Hippocampal formation (tissue), 2 donors: ENCODE measurements around the gene PGBD5.

Source experiments
- DNase-seq, 2 donors: peaks; one replicate each; lab custom pipeline; 2025; lab: John Stamatoyannopoulos, UW

PGBD5 gene

GRCh38 chr1:230376296-230376695 lies 49.8 kb downstream of the PGBD5 start:
- DNase-seq: peak in 1 of 2 donors; percentile 51

- DNase-seq: peak; percentile 29 to 54
Observed at GRCh38 chr1:230375780-230376179, 50.4 kb downstream of the PGBD5 start.

- DNase-seq: no peak
Observed at GRCh38 chr1:230375147-230375546, 51.0 kb downstream of the PGBD5 start.

- no peak for DNase-seq
Observed at GRCh38 chr1:230371923-230372703, 54.0 kb downstream of the PGBD5 start.

GRCh38 chr1:230370109-230370508 lies 56.0 kb downstream of the PGBD5 start:
- DNase-seq: no peak

GRCh38 chr1:230368871-230369270 lies 57.3 kb downstream of the PGBD5 start:
- DNase-seq: no peak

GRCh38 chr1:230368363-230368762 lies 57.8 kb downstream of the PGBD5 start:
- DNase-seq: no peak

GRCh38 chr1:230366504-230366915 lies 59.6 kb downstream of the PGBD5 start:
- DNase-seq: peak in 1 of 2 donors; percentile 38

- DNase-seq: peak in 1 of 2 donors; percentile 41
Observed at GRCh38 chr1:230365723-230366307, 60.3 kb downstream of the PGBD5 start.

GRCh38 chr1:230362949-230363348 lies 63.2 kb downstream of the PGBD5 start:
- no peak for DNase-seq

- no peak for DNase-seq
Observed at GRCh38 chr1:230361941-230362340, 64.2 kb downstream of the PGBD5 start.

GRCh38 chr1:230359992-230360668 lies 66.0 kb downstream of the PGBD5 start:
- DNase-seq: no peak

- no peak for DNase-seq
Observed at GRCh38 chr1:230356869-230357794, 69.0 kb downstream of the PGBD5 start.

GRCh38 chr1:230356190-230356589 lies 69.9 kb downstream of the PGBD5 start:
- no peak for DNase-seq

GRCh38 chr1:230355594-230355993 lies 70.5 kb downstream of the PGBD5 start:
- no peak for DNase-seq

GRCh38 chr1:230355128-230355527 lies 71.0 kb downstream of the PGBD5 start:
- DNase-seq: no peak

- DNase-seq: no peak
Observed at GRCh38 chr1:230354005-230354404, 72.1 kb downstream of the PGBD5 start.

- DNase-seq: no peak
Observed at GRCh38 chr1:230352537-230352936, 73.6 kb downstream of the PGBD5 start.

- DNase-seq: no peak
Observed at GRCh38 chr1:230351983-230352382, 74.1 kb downstream of the PGBD5 start.

- no peak for DNase-seq
Observed at GRCh38 chr1:230351514-230351913, 74.6 kb downstream of the PGBD5 start.

- DNase-seq: no peak
Observed at GRCh38 chr1:230350208-230350921, 75.8 kb downstream of the PGBD5 start.
